Measurements from ENCODE around the gene WDR26. TPM values are rescaled to one million over a fixed set of nuclear protein-coding genes. Genes with fewer than 3 reads are reported as not detected.

The WDR26 gene
- total RNA-seq, 1 experiment from 2014 or later = 84.9 TPM

DNA sequence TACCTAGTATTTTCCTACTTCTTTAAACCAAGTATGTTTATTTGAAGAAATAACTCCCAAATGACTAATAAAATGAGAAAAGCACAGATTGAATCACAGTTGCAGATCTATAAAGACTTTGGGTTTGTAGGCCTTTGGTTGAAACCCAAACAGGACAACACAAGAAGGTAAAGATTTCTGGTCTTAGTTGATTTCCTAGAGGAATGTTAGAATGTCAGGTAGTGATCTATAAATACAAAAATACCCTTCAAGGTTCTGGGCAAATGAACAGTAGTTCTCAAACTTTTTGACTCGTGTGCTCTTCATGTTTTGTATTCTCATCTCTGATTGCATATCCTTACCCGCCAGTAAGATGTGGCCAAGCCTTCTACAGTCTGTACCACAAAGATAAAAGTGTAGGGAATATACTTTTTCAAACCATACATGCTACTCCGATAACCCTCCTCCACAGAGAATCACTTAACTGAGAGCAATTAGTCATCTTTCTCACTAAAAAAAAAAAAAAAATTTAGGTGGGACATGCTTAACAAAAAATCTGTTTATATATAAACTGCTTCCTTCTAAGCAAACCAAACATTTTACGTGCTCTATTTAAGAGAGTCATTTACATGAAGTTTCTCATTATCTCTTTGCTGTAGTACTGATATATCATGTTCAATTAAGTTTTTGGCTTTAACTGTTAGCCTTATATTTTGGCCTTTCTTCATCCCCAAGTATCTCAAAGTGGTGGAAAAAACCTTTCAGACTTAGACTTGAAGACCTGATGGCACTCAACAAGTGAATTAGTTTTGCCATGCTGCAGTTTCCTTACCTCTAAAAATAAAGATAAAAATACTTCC lies 42.0 kb downstream of the WDR26 start:
- CTCF ChIA-PET = no interaction called here
- H3K27ac Mint-ChIP-seq (ENCODE audit: unreplicated experiment) = no peak overlapping the region
- no peaks in the 10 kb centered on the region for H3K9me3 Mint-ChIP-seq (ENCODE audit: low read depth, unreplicated experiment)
- no peak overlapping the region for H3K4me3 Mint-ChIP-seq (ENCODE audit: low read depth, unreplicated experiment)
- intact Hi-C loops (cut with micrococcal nuclease; ENCODE audit: unreplicated experiment) = no loop called here
- no peak for DNase-seq
- no peaks in the 10 kb centered on the region for H3K4me1 Mint-ChIP-seq (ENCODE audit: low read depth, unreplicated experiment)
- peaks cover 86% of the 10 kb centered on the region for H3K36me3 Mint-ChIP-seq (ENCODE audit: insufficient read depth, unreplicated experiment)
- no peaks in the 10 kb centered on the region for H3K27me3 Mint-ChIP-seq (ENCODE audit: unreplicated experiment)
- BruUV-seq (replicated peaks) = no TSS peak
- TF ChIP-seq, protein P1, sequence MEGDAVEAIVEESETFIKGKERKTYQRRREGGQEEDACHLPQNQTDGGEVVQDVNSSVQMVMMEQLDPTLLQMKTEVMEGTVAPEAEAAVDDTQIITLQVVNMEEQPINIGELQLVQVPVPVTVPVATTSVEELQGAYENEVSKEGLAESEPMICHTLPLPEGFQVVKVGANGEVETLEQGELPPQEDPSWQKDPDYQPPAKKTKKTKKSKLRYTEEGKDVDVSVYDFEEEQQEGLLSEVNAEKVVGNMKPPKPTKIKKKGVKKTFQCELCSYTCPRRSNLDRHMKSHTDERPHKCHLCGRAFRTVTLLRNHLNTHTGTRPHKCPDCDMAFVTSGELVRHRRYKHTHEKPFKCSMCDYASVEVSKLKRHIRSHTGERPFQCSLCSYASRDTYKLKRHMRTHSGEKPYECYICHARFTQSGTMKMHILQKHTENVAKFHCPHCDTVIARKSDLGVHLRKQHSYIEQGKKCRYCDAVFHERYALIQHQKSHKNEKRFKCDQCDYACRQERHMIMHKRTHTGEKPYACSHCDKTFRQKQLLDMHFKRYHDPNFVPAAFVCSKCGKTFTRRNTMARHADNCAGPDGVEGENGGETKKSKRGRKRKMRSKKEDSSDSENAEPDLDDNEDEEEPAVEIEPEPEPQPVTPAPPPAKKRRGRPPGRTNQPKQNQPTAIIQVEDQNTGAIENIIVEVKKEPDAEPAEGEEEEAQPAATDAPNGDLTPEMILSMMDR (IDR thresholded peaks at IDR 0.05; ENCODE audit: unreplicated experiment) = no peak

DNA sequence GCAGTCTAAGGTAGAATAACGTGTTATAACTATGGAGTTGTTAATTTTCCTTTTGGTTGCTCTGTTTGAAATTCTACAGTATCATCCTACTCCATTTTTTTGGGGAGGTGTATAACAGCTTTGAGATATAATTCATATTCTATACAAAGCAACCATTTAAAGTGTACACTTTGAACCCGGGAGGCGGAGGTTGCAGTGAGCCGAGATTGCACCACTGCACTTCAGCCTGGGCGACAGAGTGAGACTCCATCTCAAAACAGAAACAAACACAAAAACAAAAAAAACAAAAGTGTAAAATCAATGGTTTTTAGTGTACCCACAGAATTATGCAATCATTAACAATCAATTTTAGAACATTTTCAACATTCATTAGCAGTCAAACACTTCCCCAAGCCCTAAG lies 44.1 kb downstream of the WDR26 start:
- peaks cover 79% of the 10 kb centered on the region for H3K36me3 Mint-ChIP-seq (ENCODE audit: insufficient read depth, unreplicated experiment)

DNA sequence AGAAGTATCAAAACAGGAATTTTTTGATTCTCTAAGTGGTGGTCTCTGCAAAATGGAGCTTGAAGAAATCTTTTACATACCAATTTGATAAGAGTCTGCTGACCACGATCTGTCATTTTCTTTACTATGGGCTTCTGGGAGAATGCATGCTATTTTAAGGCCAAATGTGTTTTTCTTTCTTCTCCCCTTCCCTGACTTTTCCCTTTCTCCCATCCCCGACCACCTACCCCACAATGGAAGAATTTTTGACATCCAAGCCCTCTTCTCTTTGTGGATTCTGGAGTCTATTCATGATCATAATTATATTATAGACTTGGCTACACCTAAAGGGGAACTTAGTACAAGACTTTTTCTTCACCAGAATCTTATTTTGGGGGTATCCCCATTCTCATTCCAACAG lies 46.7 kb downstream of the WDR26 start:
- CTCF ChIA-PET = no interaction called here
- intact Hi-C loops (cut with micrococcal nuclease; ENCODE audit: unreplicated experiment) = no loop called here
- no peaks in the 10 kb centered on the region for H3K4me1 Mint-ChIP-seq (ENCODE audit: low read depth, unreplicated experiment)
- no peaks in the 10 kb centered on the region for H3K27me3 Mint-ChIP-seq (ENCODE audit: unreplicated experiment)
- no peak for DNase-seq
- peaks cover 72% of the 10 kb centered on the region for H3K36me3 Mint-ChIP-seq (ENCODE audit: insufficient read depth, unreplicated experiment)
- H3K4me3 Mint-ChIP-seq (ENCODE audit: low read depth, unreplicated experiment) = no peak overlapping the region
- no peak overlapping the region for H3K27ac Mint-ChIP-seq (ENCODE audit: unreplicated experiment)
- TF ChIP-seq, protein P1 (IDR thresholded peaks at IDR 0.05; ENCODE audit: unreplicated experiment) = no peak
- no TSS peak for BruUV-seq (replicated peaks)
- no peaks in the 10 kb centered on the region for H3K9me3 Mint-ChIP-seq (ENCODE audit: low read depth, unreplicated experiment)

More for the DNA sequence above, 44.1 kb downstream of the WDR26 start:
- BruUV-seq (replicated peaks) = no TSS peak
- Mint-ChIP-seq H3K9me3 (ENCODE audit: low read depth, unreplicated experiment) (no peaks in the 10 kb centered on the region), H3K4me3 (ENCODE audit: low read depth, unreplicated experiment) (no peak overlapping the region), H3K27ac (ENCODE audit: unreplicated experiment) (no peak overlapping the region), H3K27me3 (ENCODE audit: unreplicated experiment) (no peaks in the 10 kb centered on the region), H3K4me1 (ENCODE audit: low read depth, unreplicated experiment) (no peaks in the 10 kb centered on the region)
- intact Hi-C loops (cut with micrococcal nuclease; ENCODE audit: unreplicated experiment) = no loop called here
- CTCF ChIA-PET = interaction anchor here (0.6 to 0.7 kb wide), 2 partner anchors 19 to 214 kb away, joined by 3 read pairs; no protein-coding TSS in a partner anchor
- TF ChIP-seq, protein P1 (IDR thresholded peaks at IDR 0.05; ENCODE audit: unreplicated experiment) = no peak
- DNase-seq = no peak

DNA sequence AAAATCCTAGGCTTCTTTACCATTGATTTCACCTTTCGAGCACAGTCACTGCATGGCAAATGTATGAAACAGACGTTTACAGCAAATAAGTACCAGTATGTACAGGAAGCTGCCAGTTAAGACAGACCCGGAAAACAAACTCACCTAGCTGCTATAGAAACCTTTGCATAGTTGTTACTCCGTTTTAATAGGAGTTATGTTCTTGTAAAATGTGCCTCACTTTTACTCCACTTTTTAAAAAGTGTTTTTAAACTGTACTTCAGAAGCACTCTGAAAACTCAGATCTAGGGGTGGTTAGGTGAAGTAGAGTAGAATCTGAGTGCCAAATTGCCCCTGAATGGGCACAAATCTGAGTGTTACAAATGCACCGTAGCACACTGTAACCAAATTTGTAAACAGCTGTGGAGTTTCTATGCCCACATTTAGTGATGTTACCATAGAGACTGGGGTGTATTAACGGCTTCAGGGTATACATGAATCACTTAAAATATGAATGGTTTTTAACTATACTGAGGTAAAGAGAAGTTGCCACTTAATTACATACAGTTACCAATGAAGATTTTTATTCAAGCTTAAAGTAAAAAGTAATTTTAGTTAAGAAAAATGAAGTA lies 47.2 kb downstream of the WDR26 start:
- H3K4me3 Mint-ChIP-seq (ENCODE audit: low read depth, unreplicated experiment) = no peak overlapping the region
- intact Hi-C loops (cut with micrococcal nuclease; ENCODE audit: unreplicated experiment) = no loop called here
- DNase-seq = no peak
- TF ChIP-seq, protein P1 (IDR thresholded peaks at IDR 0.05; ENCODE audit: unreplicated experiment) = no peak
- H3K27ac Mint-ChIP-seq (ENCODE audit: unreplicated experiment) = no peak overlapping the region
- peaks cover 71% of the 10 kb centered on the region for H3K36me3 Mint-ChIP-seq (ENCODE audit: insufficient read depth, unreplicated experiment)
- H3K9me3 Mint-ChIP-seq (ENCODE audit: low read depth, unreplicated experiment) = no peaks in the 10 kb centered on the region
- no peaks in the 10 kb centered on the region for H3K4me1 Mint-ChIP-seq (ENCODE audit: low read depth, unreplicated experiment)
- BruUV-seq (replicated peaks) = no TSS peak
- H3K27me3 Mint-ChIP-seq (ENCODE audit: unreplicated experiment) = no peaks in the 10 kb centered on the region
- CTCF ChIA-PET = no interaction called here
